Inferior parietal cortex (tissue), 1 donor: Measurements from ENCODE around the gene MMD2.
"Not testable (repeated sequence)": the region's sequence is repeated elsewhere in the genome, so short reads cannot be mapped to it uniquely, and the experiment has no call there.

Source experiments
- DNase-seq: peaks from one replicate; pipeline ENCODE4 v3.0.0-alpha.2; 2016; ENCODE audit errors: extremely low spot score

Gene MMD2, protein sequence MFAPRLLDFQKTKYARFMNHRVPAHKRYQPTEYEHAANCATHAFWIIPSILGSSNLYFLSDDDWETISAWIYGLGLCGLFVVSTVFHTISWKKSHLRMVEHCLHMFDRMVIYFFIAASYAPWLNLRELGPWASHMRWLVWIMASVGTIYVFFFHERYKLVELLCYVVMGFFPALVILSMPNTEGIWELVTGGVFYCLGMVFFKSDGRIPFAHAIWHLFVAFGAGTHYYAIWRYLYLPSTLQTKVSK

DNA sequence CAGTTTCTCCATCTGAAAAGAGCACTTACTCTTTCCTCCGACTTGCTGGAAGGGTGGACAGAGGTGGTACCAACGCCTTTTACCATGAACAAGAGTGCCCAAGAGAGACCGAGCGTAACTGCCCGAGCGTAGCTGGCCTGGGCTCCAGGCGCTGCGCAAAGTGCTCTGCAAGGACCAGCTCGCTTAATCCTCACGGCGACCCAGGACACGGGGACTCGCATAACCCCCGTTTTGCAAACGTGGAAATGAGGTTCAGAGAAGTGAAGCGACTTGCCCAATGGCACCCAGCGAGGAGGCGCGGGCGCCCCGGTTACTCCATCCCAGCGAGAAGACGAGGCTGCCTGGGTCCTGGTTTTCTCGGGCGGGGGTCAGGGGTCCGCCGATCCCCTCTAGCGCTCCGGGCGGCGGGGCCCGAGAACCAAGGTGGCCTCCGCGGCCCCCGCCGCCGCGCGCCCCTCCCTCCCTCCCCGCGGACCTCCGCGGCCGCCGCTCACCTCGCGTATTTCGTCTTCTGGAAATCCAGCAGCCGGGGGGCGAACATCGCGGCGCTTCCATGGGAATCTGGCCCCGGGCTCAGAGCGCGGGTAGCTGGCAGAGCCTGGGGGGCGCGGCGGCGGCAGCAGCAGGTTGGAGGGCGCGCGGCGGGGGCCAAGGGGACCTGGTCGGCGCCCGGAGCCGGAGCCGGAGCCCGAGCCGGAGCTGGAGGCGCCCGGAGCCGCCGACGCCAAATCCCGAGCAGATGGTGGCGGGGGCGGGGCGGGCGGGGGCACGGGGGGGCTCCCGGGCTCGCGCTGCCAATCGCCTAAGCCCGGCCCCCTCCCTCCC, at the start of gene MMD2:
Gene MMD2, minus strand, starts transcription at position 711 of the 825 bp plus-strand sequence. Its CDS starts 170 bp downstream, at position 541.
- DNase-seq = no peak

DNA sequence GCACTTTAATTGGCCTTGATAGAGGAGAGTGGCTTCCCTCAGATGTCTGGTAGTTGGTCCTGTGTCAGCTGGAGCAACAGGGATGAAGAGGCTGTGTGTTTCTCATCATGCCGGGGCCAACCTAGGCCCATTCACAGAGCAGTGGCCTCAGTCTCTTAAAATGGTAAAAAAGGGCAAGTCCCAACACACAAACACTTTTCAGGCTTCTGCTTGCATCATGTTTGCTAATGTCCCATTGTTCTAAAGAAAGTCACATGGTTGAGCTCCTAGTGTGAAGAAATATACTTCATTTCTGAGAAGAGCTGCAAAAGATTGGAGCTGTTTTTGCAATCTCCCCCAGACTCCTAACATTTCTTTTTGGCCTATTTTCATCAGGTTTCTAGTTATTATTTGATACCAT, 46.1 kb upstream of the MMD2 start:
- DNase-seq = no peak

DNA sequence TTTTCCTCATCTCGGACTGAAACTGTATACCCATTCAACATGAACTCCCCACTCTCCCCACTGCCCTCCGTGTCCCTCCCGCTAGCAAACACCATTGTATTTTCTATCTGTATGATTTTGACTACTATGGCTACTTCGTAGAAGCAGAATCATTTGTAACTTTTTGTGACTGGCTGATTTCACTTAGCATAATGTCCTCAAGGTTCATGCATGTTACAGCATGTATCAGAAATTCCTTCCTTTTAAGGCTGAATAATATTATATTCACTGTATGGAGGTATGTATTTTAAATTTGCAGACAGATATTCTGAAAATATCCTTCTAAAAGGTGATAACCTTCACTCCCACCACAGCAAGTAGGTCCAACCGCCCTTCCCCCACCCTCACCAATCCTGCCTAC, 42.9 kb upstream of the MMD2 start:
- DNase-seq = no peak

DNA sequence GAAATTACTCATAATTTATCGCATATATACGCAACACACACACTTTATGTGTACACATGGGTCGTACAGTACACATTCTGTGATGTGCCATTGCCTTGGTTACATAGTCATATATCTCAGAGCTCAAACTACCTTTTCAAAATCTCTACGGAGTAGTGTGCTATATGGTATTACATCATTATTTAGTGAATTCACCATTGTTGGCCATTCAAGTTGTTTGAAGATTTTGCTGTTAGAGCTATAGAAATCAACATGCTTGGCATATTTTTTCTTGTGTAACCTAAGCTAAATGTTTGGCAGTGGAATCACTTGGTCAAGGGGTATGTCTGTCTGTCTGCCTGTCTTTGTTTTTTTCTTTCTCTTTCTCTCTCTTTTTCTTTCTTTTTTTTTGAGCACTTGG, 42.0 kb upstream of the MMD2 start:
- no peak for DNase-seq

DNA sequence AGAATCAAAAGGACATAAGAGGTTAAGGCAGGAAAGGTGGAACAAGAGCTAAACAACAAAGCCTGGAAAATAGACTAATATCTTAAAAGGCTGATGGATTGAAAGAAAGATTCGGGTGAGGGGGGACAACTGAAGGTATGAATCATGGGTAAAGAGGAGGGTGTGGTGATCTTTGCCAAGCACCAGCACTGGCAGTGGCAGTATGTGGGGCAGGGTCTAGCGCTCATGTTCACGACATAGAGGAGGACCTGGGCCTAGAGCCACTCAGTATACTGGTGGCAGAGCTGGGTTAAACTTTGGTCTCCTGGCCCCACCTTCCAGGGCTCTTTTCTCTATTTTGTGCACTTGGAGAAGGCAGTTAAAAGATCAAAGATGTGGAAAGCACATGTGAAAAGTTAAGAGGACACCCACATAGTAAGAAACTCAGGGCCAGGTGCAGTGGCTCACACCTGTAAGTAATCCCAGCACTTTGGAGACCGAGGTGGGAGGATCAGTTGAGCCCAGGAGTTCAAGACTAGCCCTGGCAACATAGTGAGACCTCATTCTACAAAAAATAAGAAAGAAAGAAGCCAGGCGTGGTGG, 40.5 kb upstream of the MMD2 start:
- no peak for DNase-seq

DNA sequence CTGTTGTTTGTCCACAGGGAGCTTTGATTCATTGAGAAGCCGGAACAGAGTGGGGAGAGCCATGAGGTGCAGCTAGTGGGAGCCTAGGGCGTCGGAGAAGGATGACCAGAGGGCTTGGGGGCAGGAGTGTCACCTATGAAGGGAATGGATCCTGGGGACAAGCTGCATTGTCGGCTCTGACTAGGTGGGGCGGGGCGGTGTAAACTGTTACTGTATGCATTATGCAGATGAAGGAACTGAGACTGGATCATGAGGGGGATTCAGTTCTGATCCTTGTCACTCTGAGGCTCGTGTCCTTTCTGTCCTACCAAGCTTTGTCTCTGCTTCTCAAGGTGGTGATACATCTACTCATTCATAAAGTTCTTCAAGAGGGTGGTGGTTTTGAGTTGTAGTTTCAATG, 39.9 kb upstream of the MMD2 start:
- DNase-seq = no peak

DNA sequence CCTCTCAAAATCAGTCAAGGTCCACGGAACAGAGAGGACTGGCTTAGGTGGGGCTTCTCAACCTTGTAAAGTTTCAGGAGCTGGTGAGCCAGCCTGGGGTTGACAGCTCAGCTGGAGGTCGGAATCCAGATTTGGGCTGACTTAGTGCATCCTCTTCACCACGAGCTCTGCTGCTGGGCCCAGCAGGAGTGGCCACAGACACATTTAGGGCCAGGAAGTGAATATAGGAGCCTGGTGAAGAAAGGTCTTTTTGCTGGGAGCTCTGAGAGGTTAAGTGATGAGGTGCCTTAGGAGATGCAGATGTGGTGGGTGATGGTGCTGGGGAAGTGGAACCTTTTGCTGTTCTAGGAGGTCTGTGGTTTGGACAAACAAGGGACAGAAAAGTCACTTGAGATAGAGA, 39.3 kb upstream of the MMD2 start:
- DNase-seq = no peak

DNA sequence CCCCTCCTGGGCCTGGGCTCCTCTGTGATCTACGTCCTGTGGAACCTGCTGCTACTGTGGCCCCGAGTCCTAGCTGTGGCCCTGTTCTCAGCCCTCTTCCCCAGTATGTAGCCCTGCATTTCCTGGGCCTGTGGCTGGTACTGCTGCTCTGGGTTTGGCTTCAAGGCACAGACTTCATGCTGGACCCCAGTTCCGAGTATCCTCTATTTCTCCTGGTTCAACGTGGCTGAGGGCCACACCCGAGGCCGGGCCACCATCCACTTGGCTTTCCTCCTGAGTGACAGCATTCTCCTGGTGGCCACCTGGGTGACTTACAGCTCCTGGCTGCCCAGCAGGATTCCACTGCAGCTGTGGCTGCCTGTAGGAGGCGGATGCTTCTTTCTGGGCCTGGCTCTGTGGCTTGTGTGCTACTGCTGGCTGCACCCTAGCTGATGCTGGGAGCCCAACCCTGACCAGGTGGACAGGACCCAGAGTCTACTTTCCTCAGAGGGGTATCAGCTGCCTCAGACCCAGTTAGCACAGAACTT, 37.8 kb upstream of the MMD2 start:
- DNase-seq = no peak

DNA sequence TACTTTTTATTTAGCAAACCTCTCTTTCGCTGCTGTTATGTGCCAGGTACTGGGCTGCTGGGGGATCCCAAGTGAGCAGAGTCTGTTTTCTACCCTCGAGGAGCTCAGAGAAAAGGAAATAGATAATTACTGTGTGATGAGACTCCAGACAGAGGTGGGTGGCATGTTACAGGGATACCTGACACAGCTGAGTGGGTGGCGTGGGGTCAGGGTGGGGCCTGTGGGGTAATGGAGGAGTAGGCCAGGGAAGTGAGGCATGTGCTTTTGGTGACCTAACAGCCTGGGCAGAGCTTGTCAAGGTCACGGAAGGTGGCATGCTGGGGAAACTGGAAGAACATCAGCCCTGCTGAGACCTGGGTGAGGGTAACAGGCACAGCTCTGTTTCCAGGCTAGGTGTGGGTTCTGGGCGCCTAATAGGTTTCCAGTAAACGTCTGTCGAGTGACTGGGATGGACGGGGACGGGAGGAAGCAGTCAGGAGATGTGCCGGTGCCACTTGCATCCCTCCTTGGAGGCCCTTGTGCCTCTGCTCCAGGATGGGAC, 36.5 kb upstream of the MMD2 start:
- DNase-seq = no peak

DNA sequence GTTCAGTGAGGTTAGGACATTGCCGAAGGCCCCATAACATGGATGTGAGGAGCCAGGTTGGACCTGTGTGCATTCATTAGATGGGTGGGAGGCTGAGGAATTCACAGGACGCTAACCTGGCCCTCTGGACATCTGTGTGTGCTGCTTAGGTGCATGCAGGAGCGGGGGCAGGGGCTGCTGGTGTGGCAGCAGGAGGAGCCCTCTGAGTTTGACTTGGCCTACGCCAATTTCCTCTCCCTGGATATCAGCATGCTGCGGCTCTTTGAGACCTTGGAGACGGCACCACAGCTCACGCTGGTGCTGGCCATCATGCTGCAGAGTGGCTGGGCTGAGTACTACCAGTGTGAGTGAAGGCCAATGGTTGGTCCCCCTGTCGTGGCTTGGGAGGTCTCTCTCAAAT, 34.5 kb upstream of the MMD2 start:
- no peak for DNase-seq

DNA sequence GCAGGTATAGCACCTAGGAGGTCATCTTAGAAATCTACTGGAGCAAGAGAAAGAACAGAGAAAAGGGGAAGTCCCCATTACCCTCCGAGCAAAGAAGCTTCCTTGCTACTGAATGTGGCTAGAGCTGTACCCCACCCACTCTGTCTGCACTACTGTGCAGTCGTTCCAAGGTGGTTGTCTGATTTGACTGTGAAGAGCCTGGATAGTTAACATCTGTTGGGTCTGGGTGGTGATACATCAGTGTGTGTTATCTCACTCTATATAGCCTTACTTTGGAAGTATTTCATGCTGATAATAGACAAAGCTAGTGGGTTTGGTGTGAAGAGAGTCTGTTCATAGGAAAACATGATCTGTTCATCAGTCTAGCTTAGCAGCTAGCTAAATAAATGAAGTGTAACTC, 23.8 kb upstream of the MMD2 start:
- DNase-seq = not testable (repeated sequence)

DNA sequence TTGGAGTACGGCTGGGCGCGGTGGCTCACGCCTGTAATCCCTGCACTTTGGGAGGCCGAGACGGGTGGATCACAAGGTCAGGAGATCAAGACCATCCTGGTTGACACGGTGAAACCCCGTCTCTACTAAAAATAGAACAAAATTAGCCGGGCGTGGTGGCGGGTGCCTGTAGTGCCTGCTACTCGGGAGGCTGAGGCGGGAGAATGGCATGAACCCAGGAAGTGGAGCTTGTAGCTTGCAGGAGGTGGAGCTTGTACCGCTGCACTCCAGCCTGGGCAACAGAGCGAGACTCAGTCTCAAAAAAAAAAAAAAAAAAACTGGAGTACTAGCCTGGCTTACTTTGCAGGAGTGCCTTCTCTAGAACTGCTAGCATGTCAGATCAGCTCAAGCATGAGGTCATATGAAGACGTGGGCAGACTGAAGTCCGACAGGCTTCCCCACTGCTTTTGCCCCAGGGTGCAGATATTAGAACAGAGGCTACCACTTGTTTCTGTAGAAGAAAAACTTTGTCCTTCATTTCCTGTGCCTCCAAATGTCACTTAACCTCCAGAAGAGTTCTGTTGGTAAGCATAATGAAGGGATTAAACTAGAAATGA, 22.4 kb upstream of the MMD2 start:
- not testable (repeated sequence) for DNase-seq

DNA sequence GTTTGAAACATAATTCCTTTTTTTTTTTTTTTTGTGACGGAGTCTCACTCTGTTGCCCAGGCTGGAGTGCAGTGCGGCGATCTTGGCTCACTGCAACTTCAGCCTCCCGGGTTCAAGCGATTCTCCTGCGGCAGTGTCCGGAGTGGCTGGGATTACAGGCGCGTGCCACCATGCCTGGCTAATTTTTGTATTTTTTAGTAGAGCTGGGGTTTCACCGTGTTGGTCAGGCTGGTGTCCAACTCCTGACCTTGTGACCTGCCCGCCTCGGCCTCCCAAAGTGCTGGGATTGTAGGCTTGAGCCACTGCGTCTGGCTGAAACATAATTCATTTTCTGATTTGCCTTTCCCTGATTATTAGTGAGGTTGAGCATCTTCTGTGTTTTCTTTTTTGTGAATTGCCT, 16.6 kb upstream of the MMD2 start:
- DNase-seq = not testable (repeated sequence)

DNA sequence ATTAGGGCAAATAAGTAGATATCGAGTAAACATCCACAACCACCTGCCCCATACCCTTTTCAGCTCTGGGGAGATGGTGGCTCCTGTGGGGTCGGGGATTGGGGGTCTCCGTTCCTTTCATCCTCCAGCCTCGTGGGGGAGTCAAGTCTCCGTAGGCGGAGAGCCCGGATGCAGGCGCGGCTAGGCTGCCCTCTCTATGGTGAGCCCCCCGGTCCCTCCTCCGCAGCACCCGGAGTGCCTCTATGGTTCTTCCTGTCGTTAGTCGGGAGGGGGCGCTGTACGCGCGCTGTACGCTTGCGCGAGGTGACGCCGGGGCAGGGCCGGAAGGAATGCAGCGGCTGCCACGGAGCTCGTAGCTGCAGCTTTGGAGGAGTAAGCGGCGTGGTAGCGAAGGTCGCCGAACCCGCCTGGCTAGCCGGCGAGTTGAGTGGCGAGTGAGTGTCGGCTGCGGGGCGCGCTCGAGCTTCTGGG, 14.8 kb upstream of the MMD2 start:
- peak; percentile 97 for DNase-seq

DNA sequence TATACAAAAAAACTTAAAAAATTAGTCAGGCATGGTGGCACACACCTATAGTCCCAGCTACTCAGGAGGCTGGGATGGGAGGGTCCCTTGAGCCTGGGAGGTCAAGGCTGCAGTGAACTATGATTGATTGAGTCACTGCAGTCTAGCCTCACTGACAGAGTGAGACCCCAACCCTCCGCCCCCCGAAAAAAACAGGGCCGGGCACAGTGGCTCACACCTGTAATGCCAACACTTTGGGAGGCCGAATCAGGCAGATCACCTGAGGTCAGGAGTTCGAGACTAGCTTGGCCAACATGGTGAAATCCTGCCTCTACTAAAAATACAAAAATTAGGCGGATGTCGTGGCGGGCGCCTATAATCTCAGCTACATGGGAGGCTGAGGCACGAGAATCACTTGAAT, 13.5 kb upstream of the MMD2 start:
- not testable (repeated sequence) for DNase-seq

DNA sequence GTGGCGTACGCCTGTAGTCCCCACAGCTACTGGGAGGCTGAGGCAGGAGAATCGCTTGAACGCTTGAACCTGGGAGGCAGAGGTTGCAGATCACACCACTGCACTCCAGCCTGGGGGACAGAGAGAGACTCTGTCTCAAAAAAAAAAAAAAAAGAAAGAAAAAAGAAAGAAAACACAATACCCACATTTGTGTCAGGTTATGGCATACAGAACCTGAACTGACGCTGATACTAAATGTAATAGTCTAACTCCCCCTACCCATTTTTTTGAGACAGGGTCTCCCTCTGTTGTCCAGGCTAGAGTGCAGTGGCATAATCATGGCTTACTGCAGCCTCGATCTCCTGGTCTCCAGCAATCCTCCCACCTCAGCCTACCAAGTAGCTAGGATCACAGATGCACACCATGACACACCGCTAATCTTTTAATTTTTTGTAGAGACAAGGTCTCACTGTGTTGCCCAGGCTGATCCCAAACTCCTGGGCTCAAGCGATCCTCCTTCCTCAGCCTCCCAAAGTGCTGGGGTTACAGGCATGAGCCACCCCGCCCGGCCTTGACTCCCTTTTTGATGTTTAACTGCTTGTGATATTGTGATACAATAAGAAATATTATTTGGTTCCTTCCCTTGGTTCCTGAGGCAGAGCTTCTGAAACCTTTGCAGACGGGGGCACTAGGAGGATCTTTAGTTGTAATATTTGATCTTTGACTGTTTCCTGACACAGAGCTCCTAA, 6.5 kb upstream of the MMD2 start:
- no peak for DNase-seq

DNA sequence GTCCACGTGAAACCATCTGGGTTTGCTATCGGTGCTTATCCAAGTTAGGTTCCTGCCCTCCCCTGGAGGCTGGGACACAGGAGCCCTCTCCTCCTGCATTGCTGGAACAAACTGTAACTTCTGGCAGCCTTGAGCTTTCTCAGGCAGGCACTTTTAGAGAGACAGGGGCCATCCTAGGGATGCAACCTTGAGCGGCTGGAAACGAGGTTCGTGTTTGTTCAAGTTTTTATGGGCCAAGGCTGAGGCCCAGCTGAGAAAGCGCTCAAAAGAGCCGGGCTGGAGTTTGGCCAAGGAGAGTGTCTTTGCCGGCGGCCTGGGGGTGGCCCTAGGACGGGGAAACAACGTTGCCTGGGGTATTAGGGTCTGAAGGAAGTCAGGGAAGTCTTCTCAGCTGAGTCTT, 5.5 kb upstream of the MMD2 start:
- no peak for DNase-seq

DNA sequence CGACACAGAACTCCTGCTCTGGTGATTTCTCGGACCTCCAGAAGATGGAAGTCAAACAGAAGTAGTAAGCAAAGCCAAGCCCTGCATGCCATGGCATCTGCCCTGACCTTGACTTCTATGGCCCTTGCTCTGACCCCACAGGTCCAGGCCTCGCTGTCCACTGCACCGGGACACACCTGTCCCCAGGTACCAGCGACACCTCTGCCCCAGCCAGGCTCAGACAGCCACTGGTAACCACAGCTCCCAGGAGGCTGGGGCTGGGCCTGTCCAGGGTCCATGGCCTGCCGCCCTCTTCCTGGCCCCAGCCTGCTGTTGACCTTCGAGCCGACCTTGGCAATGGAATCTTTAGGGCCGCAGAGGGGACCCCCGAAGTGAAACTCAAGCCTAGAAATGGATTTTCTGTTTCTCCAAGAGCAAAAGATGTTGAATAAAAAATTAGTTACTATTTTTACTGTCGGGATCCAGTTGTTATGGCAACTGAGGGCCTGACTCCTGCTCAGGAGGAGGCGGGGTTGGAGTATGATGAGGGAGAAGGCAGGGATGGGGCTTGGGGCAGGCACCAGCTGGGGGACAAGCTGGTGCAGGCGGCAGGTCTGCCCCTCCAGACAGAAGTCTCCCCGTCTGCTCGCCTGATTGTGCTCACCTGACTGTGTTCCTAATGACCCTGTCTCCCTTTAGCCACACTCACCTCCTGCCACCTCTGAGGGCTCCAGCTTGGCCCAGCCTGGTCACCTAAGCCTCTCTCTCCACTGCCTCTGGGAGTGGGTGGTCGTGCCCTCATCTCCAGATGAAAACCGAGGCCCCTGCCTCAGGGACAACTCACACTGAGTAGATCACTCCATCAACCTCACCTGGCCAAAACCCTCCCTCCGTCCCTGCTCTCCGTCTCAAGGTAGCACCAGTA, 4.1 kb upstream of the MMD2 start:
- no peak for DNase-seq

DNA sequence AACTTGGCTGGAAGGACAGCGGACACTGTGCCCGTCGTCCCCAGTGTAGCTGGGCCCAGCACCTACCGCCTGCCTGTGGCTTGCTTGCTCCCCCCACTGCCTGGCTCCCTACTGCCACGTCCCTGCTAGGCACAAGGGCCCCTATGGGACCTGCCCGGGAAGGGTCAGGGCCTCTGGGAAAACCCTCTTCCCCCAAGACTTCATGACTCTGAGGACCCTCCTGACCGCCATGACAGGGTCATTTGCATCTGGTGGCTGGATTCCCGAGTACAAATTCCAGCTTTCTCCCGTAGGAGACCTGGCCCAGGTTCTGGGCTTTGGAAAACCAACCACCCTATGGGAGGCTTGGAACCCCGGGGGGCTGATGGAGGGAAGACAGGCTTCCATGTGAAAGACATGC, 1.4 kb upstream of the MMD2 start:
- no peak for DNase-seq

DNA sequence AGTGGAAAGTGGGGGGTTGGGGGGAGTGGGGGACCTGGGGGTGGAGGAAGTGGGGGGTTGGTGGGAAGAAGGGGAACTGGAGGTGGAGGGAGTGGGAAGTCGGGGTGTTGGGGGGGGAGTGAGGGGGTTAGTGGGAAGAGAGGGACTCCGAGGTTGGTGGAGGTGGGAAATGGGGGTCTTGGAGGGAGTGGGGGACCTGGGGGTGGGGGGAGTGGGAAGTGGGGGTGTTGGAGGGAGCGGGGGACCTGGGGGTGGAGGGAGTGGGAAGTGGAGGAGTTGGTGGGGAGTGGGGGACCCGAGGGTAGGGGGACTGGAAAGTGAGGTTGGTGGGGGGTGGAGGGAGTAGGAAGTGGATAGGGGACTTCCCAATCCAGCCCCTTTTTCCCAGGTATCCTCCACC, 906 bp upstream of the MMD2 start:
- DNase-seq = no peak
